GM12872 (cell line): ENCODE data around the gene FAM240B.

Experiments
- CTCF ChIP-seq: IDR thresholded peaks from 3 replicates; pipeline ENCODE4 v1.5.1; 2011; ENCODE audit warnings: low read depth, mild to moderate bottlenecking, low read length, moderate library complexity; ENCODE audit not compliant: insufficient read depth

The FAM240B gene

GRCh38 chr9:38720083-38720745, at the start of gene FAM240B:
Gene FAM240B, minus strand, starts transcription at chr9:38720133. Its CDS starts 16,134 bp downstream, at chr9:38703999.
- TF ChIP-seq CTCF: no peak

GRCh38 chr9:38768351-38768761, 48.4 kb upstream of the FAM240B start:
- no peak for TF ChIP-seq CTCF

- TF ChIP-seq CTCF: no peak
Observed at GRCh38 chr9:38765101-38765500, 45.2 kb upstream of the FAM240B start.

GRCh38 chr9:38761999-38762398, 42.1 kb upstream of the FAM240B start:
- no peak for TF ChIP-seq CTCF

- TF ChIP-seq CTCF: no peak
Observed at GRCh38 chr9:38761339-38761738, 41.4 kb upstream of the FAM240B start.

- TF ChIP-seq CTCF: no peak
Observed at GRCh38 chr9:38756702-38757101, 36.8 kb upstream of the FAM240B start.

- TF ChIP-seq CTCF: no peak
Observed at GRCh38 chr9:38747941-38748340, 28.0 kb upstream of the FAM240B start.
